ENCODE data around the gene NCKAP1.
"Not testable (repeated sequence)": the region's sequence is repeated elsewhere in the genome, so short reads cannot be mapped to it uniquely, and the experiment has no call there.

The NCKAP1 gene

GRCh38 chr2:182883451-182883850 lies 154.8 kb downstream of the NCKAP1 start:
- no peak overlapping the region for H3K27ac ChIP-seq
- CTCF ChIA-PET, result no interaction called here
- POLR2A ChIA-PET (ENCODE audit: low non-redundant PET), result no interaction called here

GRCh38 chr2:182880100-182880499 lies 158.2 kb downstream of the NCKAP1 start:
- DNase-seq (ENCODE audit: low spot score); H3K27ac ChIP-seq; POLR2A ChIA-PET (ENCODE audit: low non-redundant PET); CTCF ChIA-PET: not testable (repeated sequence)

More at GRCh38 chr2:182883451-182883850, 154.8 kb downstream of the NCKAP1 start:
- no peak for DNase-seq (ENCODE audit: low spot score)
- TF ChIP-seq, protein P1, sequence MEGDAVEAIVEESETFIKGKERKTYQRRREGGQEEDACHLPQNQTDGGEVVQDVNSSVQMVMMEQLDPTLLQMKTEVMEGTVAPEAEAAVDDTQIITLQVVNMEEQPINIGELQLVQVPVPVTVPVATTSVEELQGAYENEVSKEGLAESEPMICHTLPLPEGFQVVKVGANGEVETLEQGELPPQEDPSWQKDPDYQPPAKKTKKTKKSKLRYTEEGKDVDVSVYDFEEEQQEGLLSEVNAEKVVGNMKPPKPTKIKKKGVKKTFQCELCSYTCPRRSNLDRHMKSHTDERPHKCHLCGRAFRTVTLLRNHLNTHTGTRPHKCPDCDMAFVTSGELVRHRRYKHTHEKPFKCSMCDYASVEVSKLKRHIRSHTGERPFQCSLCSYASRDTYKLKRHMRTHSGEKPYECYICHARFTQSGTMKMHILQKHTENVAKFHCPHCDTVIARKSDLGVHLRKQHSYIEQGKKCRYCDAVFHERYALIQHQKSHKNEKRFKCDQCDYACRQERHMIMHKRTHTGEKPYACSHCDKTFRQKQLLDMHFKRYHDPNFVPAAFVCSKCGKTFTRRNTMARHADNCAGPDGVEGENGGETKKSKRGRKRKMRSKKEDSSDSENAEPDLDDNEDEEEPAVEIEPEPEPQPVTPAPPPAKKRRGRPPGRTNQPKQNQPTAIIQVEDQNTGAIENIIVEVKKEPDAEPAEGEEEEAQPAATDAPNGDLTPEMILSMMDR (conservative IDR thresholded peaks at IDR 0.05; ENCODE audit: low read depth), result no peak

DNA sequence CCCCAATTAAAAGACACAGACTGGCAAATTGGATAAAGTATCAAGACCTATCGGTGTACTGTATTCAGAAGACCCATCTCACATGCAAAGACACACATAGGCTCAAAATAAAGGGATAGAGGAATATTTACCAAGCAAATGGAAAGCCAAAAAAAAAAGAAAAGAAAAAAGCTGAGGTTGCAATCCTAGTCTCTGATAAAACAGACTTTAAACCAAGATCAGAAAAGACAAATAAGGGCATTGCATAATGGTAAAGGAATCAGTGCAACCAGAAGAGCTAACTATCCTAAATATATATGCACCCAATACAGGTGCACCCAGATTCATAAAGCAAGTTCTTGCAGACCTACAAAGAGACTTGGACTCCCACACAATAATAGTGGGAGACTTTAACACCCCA lies 161.6 kb downstream of the NCKAP1 start:
- DNase-seq (ENCODE audit: low spot score); POLR2A ChIA-PET (ENCODE audit: low non-redundant PET); CTCF ChIA-PET; H3K27ac ChIP-seq: not testable (repeated sequence)

DNA sequence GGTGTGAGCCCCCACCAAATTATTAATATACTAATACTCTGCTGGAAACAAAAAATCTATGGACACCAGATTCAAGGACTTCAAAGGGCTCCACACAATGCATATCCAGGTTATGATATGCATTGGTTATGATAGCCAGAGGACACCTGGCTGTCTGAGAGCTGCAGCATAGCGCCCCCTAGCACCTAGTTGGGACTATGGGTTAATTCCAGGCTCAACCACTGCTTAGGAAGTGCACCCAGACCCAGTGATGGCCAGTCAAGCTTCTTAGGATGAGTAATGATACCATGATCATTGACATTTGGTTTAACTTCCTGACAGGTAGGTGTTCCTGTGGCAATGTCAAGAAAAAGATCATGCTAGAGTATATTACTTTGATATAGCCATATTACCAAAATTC lies 168.0 kb downstream of the NCKAP1 start:
- no peak for DNase-seq (ENCODE audit: low spot score)
- ChIA-PET POLR2A (ENCODE audit: low non-redundant PET) (no interaction called here), CTCF (interaction anchor here (0.6 kb wide), 1 partner anchor 65 kb away, joined by 3 read pairs; no protein-coding TSS in a partner anchor)
- TF ChIP-seq, protein P1 (conservative IDR thresholded peaks at IDR 0.05; ENCODE audit: low read depth), result no peak
- H3K27ac ChIP-seq, result no peak overlapping the region

DNA sequence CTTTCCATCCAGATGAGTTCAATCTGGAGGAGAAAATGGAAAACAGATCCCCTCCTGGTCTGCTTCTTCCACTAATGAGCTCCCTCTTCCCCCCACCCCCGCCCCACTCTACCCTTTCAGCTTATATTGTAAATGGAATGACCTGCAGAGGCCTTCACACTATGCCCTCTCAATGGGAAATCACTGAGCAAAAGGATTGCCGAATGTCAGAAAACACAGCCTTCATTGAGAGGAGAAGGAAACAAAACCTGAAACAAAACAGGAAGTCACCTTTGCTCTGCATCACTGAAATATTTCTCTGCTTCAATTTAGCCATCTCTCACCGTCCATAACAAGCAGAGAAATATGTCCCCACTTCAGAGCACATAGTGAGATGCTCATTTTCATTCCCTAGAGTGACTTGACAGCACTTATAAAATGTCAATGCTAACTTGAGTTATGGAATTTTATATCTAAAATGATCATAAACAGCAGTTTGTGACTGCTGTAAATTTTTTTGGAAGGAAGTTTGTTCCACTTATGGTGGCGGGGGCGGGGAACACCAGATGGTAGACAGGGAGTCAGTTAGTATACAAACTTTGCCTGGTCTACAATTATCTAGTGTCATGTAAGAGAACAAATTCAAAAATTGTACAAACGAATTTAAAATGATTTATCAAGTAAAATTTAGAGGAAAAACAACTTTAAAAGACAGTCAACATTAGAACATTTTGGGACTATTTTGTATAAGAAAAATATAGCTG lies 170.0 kb downstream of the NCKAP1 start:
- POLR2A ChIA-PET (ENCODE audit: low non-redundant PET), result no interaction called here
- H3K27ac ChIP-seq, result no peak overlapping the region
- DNase-seq (ENCODE audit: low spot score), result no peak
- CTCF ChIA-PET, result no interaction called here
- TF ChIP-seq, protein P1 (conservative IDR thresholded peaks at IDR 0.05; ENCODE audit: low read depth), result no peak

DNA sequence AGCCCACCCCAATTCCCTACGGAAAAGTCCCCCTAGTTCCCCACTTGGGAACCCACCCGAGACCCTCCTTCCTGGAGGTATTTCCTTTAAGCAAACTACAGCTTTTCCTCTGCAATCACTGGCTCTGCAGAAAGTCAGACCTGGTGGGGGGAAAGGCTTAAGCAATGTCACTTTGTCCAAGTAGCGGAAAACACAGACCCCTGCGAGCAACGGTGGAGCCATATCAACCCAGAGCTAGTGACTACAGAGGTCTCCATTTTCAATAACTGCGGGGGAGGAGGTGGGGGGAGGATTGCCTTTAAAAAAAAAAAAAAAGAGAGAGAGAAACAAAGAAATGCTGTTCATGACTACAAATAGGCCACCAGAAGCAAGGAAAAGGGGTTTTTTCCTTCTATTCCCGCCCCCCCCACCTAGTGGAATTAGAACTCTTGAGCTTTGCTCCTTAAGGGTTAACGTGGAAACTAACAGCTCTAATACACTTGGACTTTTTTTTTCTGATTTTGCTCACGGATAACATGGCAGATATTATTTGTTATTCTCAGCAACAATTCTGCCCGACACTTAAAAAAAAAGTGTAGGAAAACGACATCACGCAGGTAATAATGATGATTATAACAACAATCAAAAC lies 170.7 kb downstream of the NCKAP1 start:
- ChIA-PET POLR2A (ENCODE audit: low non-redundant PET) (no interaction called here), CTCF (no interaction called here)
- no peak overlapping the region for H3K27ac ChIP-seq
- DNase-seq (ENCODE audit: low spot score), result no peak
- TF ChIP-seq, protein P1 (conservative IDR thresholded peaks at IDR 0.05; ENCODE audit: low read depth), result no peak

DNA sequence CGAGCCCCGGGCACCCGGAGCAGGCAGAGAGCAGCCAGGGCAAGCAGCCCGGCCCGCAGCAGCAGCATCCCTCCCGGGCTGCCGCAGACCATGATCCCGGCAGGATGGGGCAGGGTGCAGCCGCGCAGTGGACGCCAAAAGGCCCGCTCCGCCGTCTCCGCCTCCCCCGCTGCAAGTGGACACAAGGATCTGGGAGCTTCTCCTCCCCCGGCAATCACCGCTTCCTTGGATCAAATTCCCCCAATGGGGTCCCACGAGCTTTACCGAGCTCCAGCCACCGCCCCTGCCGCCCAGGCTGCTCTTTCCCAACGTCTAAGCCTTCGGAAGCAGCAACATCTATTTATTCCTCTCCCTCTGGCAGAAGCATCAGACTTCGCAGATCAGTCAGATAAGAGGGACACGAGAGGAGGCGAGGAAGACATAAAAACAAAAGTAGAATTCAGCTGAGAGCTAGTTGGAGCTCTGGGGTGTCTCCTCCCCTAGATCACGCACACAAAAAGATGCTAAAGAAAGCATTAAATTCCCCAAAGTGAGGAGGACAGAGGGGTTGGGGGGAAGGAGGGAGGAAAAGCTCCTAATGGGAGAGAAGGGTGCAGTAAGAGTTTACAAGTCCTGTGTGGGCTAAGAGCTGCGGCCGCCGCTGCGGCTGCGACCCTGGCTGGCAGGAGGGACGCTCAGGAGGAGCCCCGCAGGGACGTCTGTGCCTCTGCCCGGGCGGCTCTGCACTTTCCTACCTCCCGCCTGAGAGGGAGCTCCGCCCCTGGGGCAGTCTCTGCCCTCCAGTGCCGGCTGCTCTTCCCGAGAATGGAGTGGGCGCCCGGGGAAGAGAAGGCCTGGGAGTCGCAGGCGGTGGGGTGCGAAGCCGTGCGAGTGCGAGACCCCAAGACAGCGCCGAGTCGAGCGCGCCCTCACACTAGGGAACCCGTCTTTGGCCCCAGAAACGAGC lies 171.5 kb downstream of the NCKAP1 start, which contains the start of gene FRZB:
FRZB (minus strand) TSS at position 177 of the 946 bp plus-strand sequence; CDS start at position 92, 85 bp downstream.
- DNase-seq (ENCODE audit: low spot score), result peak; percentile 20
- TF ChIP-seq, protein P1 (conservative IDR thresholded peaks at IDR 0.05; ENCODE audit: low read depth), result no peak
- ChIA-PET POLR2A (ENCODE audit: low non-redundant PET) (no interaction called here), CTCF (interaction anchor here (0.6 kb wide), 1 partner anchor 129 kb away, joined by 3 read pairs; no protein-coding TSS in a partner anchor)
- no peak within 1 kb of the TSS for H3K27ac ChIP-seq

Data from RWPE1 (cell line).